Measurements from ENCODE around the gene OAT.

OAT gene

GRCh38 chr10:124418726-124419501, at the start of gene OAT:
OAT (minus strand) TSS chr10:124418923; CDS start chr10:124412171, 6,752 bp downstream.
- DNase-seq (ENCODE audit: low read depth), result peak; percentile 93

DNA sequence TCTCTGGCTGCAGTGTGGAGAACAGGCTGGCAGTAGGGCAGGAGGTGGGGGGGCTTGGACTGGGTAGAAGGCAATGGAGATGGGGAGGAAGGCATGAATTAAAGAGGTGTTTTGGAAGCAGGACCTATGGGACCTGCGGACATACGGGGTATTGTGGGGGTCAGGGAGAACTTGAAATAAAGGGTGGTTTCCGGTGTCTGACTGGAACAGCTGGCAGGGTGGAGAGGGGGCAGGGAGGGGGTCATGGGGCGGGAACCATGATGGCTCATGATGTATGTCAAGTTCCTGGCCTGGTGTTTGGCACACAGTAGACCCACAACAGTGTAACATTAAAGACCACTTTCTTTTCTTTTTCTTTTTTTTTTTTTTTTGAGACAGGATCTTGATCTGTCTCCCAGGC, 48.4 kb upstream of the OAT start:
- DNase-seq (ENCODE audit: low read depth), result no peak

DNA sequence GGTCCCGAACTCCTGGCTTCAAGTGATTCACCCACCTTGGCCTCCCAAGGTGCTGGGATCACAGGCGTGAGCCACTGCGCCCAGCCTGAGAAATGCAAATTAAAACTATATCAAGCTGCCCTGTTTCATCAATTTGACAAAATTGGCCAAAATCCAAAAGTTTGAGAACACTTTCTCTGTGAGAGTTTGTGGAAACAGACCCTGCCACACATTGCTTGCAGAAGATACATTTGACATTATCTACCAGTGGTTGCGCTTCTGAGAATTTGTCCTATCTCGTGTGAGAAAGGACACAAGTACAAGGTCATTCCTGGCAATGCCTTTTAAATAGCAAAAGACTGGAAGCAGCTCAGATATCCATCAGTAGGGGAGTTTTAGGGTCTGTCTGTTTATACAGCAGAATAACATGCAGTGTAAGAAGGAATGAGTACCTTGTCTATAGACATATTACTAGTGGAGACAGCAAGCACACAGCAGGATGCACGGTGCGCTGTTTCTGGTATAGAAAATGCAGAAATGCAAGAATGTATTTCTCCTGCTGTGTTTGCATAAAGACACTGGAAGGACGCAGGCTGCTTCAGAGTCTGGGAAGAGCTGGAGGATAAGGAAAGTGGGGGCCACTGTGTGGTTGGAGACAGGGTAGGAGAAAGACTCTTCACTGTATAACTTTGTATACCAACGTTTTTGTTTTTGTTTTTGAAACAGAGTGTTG, 47.2 kb upstream of the OAT start:
- no peak for DNase-seq (ENCODE audit: low read depth)

GRCh38 chr10:124465003-124465776, 46.5 kb upstream of the OAT start:
- no peak for DNase-seq (ENCODE audit: low read depth)

DNA sequence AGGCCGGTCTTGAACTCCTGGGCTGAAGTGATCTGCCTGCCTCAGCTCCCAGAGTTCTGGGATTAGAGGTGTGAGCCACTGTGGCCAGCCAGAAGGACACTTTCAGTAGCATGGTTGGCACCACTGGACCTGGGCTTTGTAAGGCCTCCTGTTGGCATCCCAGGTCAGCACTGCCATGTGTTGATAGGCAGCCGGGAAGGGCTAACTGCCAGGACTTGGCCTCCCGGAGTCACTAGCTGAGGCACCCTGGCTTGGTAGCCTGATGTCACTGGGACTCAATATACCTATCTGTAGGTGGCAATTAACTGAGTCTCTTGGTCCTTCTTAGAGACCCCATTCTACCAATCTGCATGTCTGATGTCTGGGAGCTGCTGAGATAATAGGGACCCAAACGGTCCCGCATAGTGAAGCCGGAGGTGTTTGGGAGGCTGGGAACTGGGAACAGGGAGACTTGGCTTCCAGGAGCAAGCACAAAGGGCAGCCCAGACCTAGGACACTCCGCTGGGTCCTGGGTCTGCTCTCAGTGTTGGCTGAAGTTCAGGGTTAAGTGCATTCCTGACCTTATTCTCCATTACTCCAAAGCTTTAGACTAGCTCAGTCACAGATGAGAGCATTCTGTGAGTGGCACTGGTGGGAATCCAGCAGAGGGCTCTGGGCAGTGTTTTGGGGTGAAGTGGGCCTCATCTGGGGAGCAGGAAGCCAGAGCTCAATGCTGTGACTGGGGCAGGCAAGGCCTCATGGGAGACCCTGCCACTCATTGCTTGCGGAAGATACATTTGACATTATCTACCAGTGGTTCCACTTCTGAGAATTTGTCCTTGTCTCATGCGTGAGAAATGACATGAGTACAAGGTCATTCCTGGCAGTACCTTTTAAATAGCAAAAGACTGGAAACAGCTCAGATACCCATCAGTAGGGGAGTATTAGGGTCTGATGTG, 45.6 kb upstream of the OAT start:
- DNase-seq (ENCODE audit: low read depth), result no peak

GRCh38 chr10:124462348-124462695, 43.6 kb upstream of the OAT start:
- no peak for DNase-seq (ENCODE audit: low read depth)

DNA sequence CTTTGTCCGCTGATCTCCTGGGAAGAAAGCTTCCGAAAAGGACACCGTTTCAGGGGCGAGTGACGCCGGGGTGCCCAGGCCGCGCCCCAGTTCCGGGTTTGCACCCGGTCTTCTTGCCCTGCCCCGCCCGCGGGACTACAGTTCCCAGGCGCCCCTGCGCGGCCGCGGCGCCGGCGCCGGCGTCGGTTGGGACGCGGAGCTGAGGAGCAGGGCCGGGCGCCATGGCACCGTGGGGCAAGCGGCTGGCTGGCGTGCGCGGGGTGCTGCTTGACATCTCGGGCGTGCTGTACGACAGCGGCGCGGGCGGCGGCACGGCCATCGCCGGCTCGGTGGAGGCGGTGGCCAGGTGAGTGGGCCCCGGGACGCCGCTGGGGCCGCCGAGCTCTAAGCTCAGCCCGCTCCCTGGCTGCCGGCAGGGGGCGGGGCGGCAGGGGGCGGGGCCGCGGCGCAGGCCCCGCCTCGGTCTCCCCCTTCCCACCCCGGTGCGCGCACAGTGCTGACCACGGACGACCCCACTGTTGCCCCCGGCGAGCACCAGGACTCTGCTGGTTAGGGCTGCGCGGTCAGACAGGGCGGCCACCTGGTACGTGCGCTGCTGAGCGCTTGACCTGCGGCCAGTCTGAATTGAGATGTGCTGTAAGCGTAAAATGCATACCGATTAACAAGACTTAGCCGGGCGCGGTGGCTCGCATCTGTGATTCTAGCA, 43.1 kb upstream of the OAT start, which contains the start of gene LHPP:
LHPP (plus strand) TSS at position 182 of the 706 bp plus-strand sequence; CDS start at position 222, 40 bp downstream.
- peak; percentile 80 for DNase-seq (ENCODE audit: low read depth)

GRCh38 chr10:124460144-124460543, 41.4 kb upstream of the OAT start:
- no peak for DNase-seq (ENCODE audit: low read depth)

- no peak for DNase-seq (ENCODE audit: low read depth)
These were observed 40.7 kb upstream of the OAT start for GRCh38 chr10:124459395-124459794.

DNA sequence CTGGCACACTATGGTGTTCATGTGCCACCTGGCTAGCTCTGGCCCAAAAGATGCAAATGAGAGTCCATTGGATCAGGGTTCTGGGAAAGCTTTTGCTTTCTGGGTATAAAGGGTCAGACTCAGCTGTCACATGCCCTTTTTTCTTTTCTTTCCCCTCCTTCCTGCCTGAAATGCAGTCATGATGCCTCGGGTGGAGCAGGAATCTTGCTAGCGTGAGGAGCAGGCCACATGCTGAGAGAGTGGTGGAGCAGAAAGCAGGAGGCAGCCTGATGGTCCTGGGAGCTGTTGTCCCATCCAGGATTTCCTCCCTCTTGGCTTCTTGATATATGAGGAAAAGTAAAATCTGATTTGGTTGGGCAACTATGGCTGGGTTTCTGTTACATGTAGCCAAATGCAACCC, 40.2 kb upstream of the OAT start:
- no peak for DNase-seq (ENCODE audit: low read depth)

DNA sequence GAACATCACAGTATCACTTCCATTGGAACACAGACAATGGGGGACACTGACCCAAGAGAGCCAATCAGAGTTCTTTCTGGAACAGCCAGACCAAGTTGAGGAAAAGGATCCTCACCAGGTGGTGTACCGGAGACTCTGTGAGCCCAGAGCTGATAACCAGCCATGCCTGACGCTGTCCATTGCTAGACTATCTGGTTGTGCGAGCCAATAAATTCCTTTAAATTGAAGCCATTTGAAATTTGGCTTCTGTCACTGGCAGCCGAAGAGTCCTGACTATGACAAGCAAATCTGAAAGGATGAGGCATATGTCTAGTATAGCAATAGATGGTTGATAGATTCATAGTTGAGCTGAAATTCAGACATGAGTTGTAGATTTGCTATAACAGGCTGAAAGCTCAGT, 39.8 kb upstream of the OAT start:
- DNase-seq (ENCODE audit: low read depth), result no peak

DNA sequence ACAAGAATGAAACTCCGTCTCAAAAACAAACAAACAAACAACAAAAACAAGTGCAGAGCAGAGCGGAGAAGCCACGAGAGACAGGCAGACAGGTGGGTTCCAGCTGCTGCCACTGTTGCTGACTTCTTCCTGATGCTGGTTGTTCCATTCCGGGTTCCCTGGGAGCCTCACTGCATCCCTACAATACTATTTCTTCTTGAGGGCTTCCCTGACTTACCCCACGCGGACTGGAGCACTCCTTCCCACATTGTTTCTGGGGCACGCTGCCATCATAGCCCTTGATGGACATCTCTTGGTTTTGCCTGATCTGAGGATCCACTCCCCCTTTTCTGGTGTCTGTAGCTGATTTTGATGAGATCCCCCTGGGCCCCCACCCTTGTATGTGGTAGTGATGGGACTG, 36.7 kb upstream of the OAT start:
- no peak for DNase-seq (ENCODE audit: low read depth)

DNA sequence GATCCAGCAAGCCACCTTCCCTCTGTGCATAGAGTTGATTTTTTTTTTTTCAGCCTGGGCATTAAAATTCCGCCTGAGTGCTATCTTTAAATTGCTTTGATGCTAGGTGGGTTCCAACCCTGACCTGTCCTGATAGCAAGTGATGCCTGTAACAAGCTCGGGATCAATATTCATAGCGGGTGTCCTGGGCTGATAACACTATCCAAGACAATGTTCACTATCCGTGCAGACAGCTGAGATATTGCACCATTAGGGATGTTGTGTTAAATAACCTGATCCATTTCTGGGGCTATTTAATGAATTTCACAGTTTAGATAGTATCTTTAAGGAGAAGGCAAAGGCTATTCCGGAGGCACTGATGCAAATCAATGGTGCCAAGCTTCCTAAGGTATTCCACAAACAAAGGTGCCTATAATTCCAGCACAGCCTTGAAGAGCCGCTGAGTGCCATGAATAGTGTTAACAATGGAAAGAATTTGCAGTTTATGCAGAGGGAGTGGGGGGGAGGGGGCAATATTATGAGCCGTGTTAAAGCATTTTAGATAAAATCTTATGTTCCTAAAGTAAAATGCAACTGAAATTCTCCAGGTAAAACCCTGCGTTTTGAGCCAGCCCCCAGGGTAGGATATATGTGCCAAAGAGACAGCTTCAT, 35.4 kb upstream of the OAT start:
- DNase-seq (ENCODE audit: low read depth), result no peak

DNA sequence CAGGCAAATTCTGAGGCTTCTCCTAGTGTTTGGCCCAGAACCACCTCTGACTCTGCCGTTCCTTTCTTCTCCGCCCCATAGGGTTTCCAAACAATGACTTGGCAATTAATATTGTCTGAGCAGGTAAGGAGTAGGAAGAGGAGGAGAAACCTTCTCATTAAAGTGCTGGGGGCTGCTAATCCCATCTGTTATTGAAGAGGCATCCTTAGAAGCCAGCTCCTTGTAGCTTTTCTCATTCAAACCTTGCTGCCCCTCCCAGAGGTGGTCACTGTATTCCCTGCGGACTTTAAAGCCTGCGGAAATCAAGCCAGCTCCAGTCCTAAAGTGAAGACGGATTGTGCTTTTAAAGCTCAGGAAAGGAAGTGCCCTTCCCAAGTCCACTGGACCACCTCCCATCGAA, 32.6 kb upstream of the OAT start:
- no peak for DNase-seq (ENCODE audit: low read depth)

GRCh38 chr10:124450783-124451057, 32.0 kb upstream of the OAT start:
- no peak for DNase-seq (ENCODE audit: low read depth)

DNA sequence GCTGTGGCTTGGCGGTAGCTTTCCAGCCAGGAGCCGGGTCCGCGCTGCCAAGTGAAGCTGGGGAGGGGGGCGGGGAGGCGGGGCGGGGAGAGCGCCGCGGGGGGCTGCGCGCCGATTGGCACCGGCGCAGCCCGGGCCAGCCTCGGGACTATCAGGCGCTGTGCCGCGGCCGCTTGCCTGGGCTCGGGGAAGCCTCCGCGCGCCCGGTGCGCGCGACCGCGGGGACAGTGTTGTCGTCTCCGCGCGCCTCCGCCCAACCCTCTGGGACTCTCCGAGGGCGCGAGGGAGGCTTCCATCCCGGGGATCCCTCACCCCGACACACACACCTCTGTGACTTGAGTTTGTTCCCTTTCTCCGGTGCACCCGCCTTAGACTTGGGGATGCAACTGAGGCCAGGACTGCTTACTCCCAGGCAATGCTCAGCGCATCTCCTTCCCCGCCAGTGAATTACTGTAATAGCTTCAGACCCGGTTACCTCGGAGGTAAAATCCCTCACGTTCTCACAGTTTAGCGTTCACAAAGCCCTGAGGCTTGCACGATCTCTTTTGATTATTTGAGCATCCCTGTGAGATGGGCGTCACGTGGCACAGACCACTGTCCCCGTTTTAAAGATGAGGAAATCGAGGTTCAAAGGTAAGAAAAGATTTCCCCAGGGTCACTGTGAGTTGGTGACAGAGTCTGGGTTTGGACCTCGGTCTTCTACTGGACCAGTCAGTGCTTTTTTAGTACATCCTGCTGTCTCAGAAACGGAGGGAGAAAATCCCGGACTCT, 31.5 kb upstream of the OAT start, which contains the start of gene NKX1-2:
NKX1-2 (minus strand) TSS at position 24 of the 771 bp plus-strand sequence. CDS start 92 bp downstream, outside the sequence.
- DNase-seq (ENCODE audit: low read depth), result no peak

DNA sequence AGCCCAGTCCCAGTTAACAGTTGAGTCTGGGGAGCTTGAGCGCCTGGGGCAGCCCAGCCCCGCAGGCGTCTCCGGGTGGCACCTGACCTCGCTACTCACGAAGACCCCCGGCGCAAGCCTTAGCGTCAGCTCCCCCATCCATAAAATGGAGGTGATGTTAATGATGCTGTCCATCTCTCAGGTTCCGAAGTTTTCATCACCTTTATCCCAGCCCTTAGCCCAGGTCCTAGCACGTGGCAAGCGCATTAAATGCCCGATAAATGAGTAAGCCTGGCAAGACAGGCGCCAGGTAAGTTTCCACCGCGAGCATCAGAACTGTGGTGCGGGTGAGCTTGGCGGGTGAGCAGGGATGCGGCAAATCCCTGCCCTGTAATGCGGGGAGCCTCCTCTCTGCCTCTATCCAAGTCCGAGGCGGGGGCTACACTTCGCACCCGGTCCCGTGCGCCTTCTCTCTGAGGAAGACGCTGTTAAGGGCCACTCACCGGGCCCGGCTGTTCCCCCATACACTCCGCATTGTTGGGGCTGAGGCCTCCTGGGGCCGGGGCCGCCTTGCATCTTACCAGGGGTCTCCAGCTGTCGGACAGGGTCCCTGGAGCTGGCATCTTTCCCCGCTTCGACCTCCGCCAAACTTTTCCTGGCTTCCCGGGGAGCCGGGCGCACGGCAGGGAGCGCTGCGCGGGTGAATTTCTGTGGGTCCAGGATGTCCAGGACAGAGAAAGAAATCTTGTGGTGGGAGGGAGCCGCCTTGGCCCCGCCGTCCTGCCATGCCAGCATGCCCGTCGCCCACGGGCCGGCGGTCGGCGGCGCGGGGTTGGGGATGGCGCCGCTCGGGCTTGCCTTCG, 30.7 kb upstream of the OAT start:
- DNase-seq (ENCODE audit: low read depth), result no peak

DNA sequence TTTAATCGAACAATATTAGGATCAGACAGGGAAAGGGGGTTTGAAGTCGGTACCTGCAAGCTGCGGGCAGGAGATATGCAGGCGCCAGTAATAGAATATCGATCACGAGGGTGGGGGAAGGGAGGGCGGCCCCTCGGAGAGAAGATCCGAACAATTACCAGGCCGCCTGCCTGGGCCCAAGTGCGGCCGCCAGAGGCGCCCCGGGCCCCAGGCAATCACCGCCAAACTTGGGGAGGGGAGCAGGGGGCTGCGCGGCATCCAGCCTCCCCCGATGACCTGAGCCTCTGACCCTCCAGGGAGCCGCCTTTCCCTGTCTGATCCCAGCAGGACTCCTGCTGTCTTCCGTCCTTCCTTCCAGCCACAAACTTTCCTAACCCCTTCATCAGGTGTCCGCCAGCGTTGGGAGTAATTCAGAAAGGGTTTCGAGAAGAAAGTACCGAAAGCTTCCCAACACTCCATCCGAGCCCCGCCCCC, 30.0 kb upstream of the OAT start:
- DNase-seq (ENCODE audit: low read depth), result no peak

Measured in stimulated activated CD4-positive, alpha-beta T cell treated with anti-CD3 and anti-CD28 coated beads, Interleukin-2, amount 100 ng/mL, for 4 hours (primary cell).